Activated naive CD4-positive, alpha-beta T cell treated with anti-CD3 and anti-CD28 coated beads, Interleukin-2, amount 10 ng/mL, durations not matched to agents 7 days and 5 days (primary cell): Measurements from ENCODE around the gene SPRY2.
A peak's percentile ranks its signal among the peaks of the same experiment; 100 is the strongest.

Source experiments
- CTCF ChIA-PET: fragments of 350-600 bp; sonication (Branson Sonifier 250); formaldehyde crosslinking; loops from one replicate; lab custom pipeline; 2021; ENCODE audit warnings: antibody characterized with exemption; lab: Charles Lee
- DNase-seq: peaks from one replicate; pipeline ENCODE4 v3.0.0-alpha.2; 2020
- H3K27ac Mint-ChIP-seq: one replicate; pipeline ENCODE4 v1.8.0; 2021; ENCODE audit warnings: mild to moderate bottlenecking, moderate library complexity, mixed read lengths
- H3K27me3 Mint-ChIP-seq: one replicate; pipeline ENCODE4 v1.8.0; 2021; ENCODE audit warnings: mild to moderate bottlenecking, mixed read lengths
- H3K36me3 Mint-ChIP-seq: one replicate; pipeline ENCODE4 v1.8.0; 2021; ENCODE audit warnings: mixed read lengths
- H3K4me1 Mint-ChIP-seq: one replicate; pipeline ENCODE4 v1.8.0; 2021; ENCODE audit warnings: mixed read lengths
- H3K4me3 Mint-ChIP-seq: one replicate; pipeline ENCODE4 v1.8.0; 2021; ENCODE audit warnings: mild to moderate bottlenecking, moderate library complexity, mixed read lengths
- H3K9me3 Mint-ChIP-seq: one replicate; pipeline ENCODE4 v1.8.0; 2021; ENCODE audit warnings: mixed read lengths

Gene SPRY2

GRCh38 chr13:80341101-80341755 lies at the start of gene SPRY2:
Gene SPRY2, minus strand, starts transcription at chr13:80341126. Its CDS starts 3,421 bp downstream, at chr13:80337705.
- H3K27ac Mint-ChIP-seq, result peak within 1 kb of the TSS; percentile 14
- H3K27me3 Mint-ChIP-seq, result peaks cover 27% of the 10 kb centered on the region
- H3K4me1 Mint-ChIP-seq, result peaks cover 22% of the 10 kb centered on the region
- CTCF ChIA-PET, result no interaction called here
- H3K9me3 Mint-ChIP-seq, result no peaks in the 10 kb centered on the region
- DNase-seq, result peak; percentile 44
- no peaks in the 10 kb centered on the region for H3K36me3 Mint-ChIP-seq
- H3K4me3 Mint-ChIP-seq, result peak within 1 kb of the TSS; percentile 66

GRCh38 chr13:80390338-80390737 lies 49.4 kb upstream of the SPRY2 start:
- Mint-ChIP-seq H3K9me3 (peaks cover 2% of the 10 kb centered on the region), H3K4me1 (peaks cover 5% of the 10 kb centered on the region), H3K4me3 (no peak overlapping the region), H3K36me3 (no peaks in the 10 kb centered on the region), H3K27me3 (no peaks in the 10 kb centered on the region), H3K27ac (no peak overlapping the region)
- no peak for DNase-seq
- CTCF ChIA-PET, result no interaction called here

- Mint-ChIP-seq H3K36me3 (no peaks in the 10 kb centered on the region), H3K4me3 (no peak overlapping the region), H3K27me3 (no peaks in the 10 kb centered on the region), H3K9me3 (peaks cover 2% of the 10 kb centered on the region), H3K4me1 (peaks cover 5% of the 10 kb centered on the region), H3K27ac (no peak overlapping the region)
- no peak for DNase-seq
- CTCF ChIA-PET, result no interaction called here
Measured at GRCh38 chr13:80389073-80390038, 48.4 kb upstream of the SPRY2 start.

- Mint-ChIP-seq H3K36me3 (no peaks in the 10 kb centered on the region), H3K4me1 (peaks cover 5% of the 10 kb centered on the region), H3K4me3 (no peak overlapping the region), H3K27ac (no peak overlapping the region), H3K9me3 (peaks cover 2% of the 10 kb centered on the region), H3K27me3 (no peaks in the 10 kb centered on the region)
- DNase-seq, result no peak
- CTCF ChIA-PET, result no interaction called here
Measured at GRCh38 chr13:80388506-80388905, 47.6 kb upstream of the SPRY2 start.

GRCh38 chr13:80386592-80386991 lies 45.7 kb upstream of the SPRY2 start:
- Mint-ChIP-seq H3K36me3 (no peaks in the 10 kb centered on the region), H3K27ac (no peak overlapping the region), H3K4me1 (peaks cover 5% of the 10 kb centered on the region), H3K4me3 (no peak overlapping the region), H3K27me3 (no peaks in the 10 kb centered on the region), H3K9me3 (peaks cover 2% of the 10 kb centered on the region)
- no peak for DNase-seq
- CTCF ChIA-PET, result no interaction called here

GRCh38 chr13:80386002-80386401 lies 45.1 kb upstream of the SPRY2 start:
- CTCF ChIA-PET, result no interaction called here

GRCh38 chr13:80382576-80382975 lies 41.6 kb upstream of the SPRY2 start:
- no peak overlapping the region for H3K4me3 Mint-ChIP-seq
- H3K4me1 Mint-ChIP-seq, result peaks cover 5% of the 10 kb centered on the region
- no peak overlapping the region for H3K27ac Mint-ChIP-seq
- DNase-seq, result no peak
- CTCF ChIA-PET, result no interaction called here
- no peaks in the 10 kb centered on the region for H3K9me3 Mint-ChIP-seq
- no peaks in the 10 kb centered on the region for H3K27me3 Mint-ChIP-seq
- no peaks in the 10 kb centered on the region for H3K36me3 Mint-ChIP-seq

More at GRCh38 chr13:80386002-80386401, 45.1 kb upstream of the SPRY2 start:
- Mint-ChIP-seq H3K27me3 (no peaks in the 10 kb centered on the region), H3K36me3 (no peaks in the 10 kb centered on the region), H3K4me3 (no peak overlapping the region), H3K27ac (no peak overlapping the region), H3K4me1 (peaks cover 5% of the 10 kb centered on the region), H3K9me3 (peaks cover 2% of the 10 kb centered on the region)
- no peak for DNase-seq

GRCh38 chr13:80379245-80379644 lies 38.3 kb upstream of the SPRY2 start:
- Mint-ChIP-seq H3K4me1 (no peaks in the 10 kb centered on the region), H3K27ac (no peak overlapping the region), H3K9me3 (no peaks in the 10 kb centered on the region), H3K4me3 (no peak overlapping the region), H3K27me3 (no peaks in the 10 kb centered on the region), H3K36me3 (no peaks in the 10 kb centered on the region)
- no peak for DNase-seq
- CTCF ChIA-PET, result no interaction called here

- H3K36me3 Mint-ChIP-seq, result no peaks in the 10 kb centered on the region
- H3K27ac Mint-ChIP-seq, result no peak overlapping the region
- H3K9me3 Mint-ChIP-seq, result no peaks in the 10 kb centered on the region
- H3K4me1 Mint-ChIP-seq, result no peaks in the 10 kb centered on the region
- H3K4me3 Mint-ChIP-seq, result no peak overlapping the region
- no peak for DNase-seq
- CTCF ChIA-PET, result no interaction called here
- H3K27me3 Mint-ChIP-seq, result no peaks in the 10 kb centered on the region
Measured at GRCh38 chr13:80376554-80376953, 35.6 kb upstream of the SPRY2 start.

- no peaks in the 10 kb centered on the region for H3K9me3 Mint-ChIP-seq
- H3K27ac Mint-ChIP-seq, result no peak overlapping the region
- no peaks in the 10 kb centered on the region for H3K27me3 Mint-ChIP-seq
- no peaks in the 10 kb centered on the region for H3K4me1 Mint-ChIP-seq
- CTCF ChIA-PET, result no interaction called here
- no peaks in the 10 kb centered on the region for H3K36me3 Mint-ChIP-seq
- no peak for DNase-seq
- H3K4me3 Mint-ChIP-seq, result no peak overlapping the region
Measured at GRCh38 chr13:80374901-80375300, 34.0 kb upstream of the SPRY2 start.

GRCh38 chr13:80374444-80374843 lies 33.5 kb upstream of the SPRY2 start:
- H3K4me1 Mint-ChIP-seq, result no peaks in the 10 kb centered on the region
- H3K4me3 Mint-ChIP-seq, result no peak overlapping the region
- H3K36me3 Mint-ChIP-seq, result no peaks in the 10 kb centered on the region
- H3K9me3 Mint-ChIP-seq, result no peaks in the 10 kb centered on the region
- H3K27me3 Mint-ChIP-seq, result no peaks in the 10 kb centered on the region
- CTCF ChIA-PET, result no interaction called here
- DNase-seq, result no peak
- H3K27ac Mint-ChIP-seq, result no peak overlapping the region

- Mint-ChIP-seq H3K27me3 (no peaks in the 10 kb centered on the region), H3K36me3 (no peaks in the 10 kb centered on the region), H3K27ac (no peak overlapping the region), H3K4me3 (no peak overlapping the region), H3K9me3 (no peaks in the 10 kb centered on the region), H3K4me1 (no peaks in the 10 kb centered on the region)
- DNase-seq, result no peak
- CTCF ChIA-PET, result no interaction called here
Measured at GRCh38 chr13:80371840-80372509, 31.0 kb upstream of the SPRY2 start.

- CTCF ChIA-PET, result no interaction called here
Measured at GRCh38 chr13:80367473-80367872, 26.5 kb upstream of the SPRY2 start.

GRCh38 chr13:80363890-80364503 lies 23.1 kb upstream of the SPRY2 start:
- DNase-seq, result no peak
- Mint-ChIP-seq H3K36me3 (no peaks in the 10 kb centered on the region), H3K27me3 (peaks cover 4% of the 10 kb centered on the region), H3K9me3 (no peaks in the 10 kb centered on the region), H3K4me1 (no peaks in the 10 kb centered on the region), H3K27ac (no peak overlapping the region), H3K4me3 (no peak overlapping the region)
- CTCF ChIA-PET, result no interaction called here

More at GRCh38 chr13:80367473-80367872, 26.5 kb upstream of the SPRY2 start:
- Mint-ChIP-seq H3K36me3 (no peaks in the 10 kb centered on the region), H3K4me3 (no peak overlapping the region), H3K4me1 (no peaks in the 10 kb centered on the region), H3K27ac (no peak overlapping the region), H3K9me3 (no peaks in the 10 kb centered on the region), H3K27me3 (no peaks in the 10 kb centered on the region)
- DNase-seq, result no peak
